Measurements from ENCODE around the gene MMP15.
"Not testable (repeated sequence)": the region's sequence is repeated elsewhere in the genome, so short reads cannot be mapped to it uniquely, and the experiment has no call there.

Gene MMP15

DNA sequence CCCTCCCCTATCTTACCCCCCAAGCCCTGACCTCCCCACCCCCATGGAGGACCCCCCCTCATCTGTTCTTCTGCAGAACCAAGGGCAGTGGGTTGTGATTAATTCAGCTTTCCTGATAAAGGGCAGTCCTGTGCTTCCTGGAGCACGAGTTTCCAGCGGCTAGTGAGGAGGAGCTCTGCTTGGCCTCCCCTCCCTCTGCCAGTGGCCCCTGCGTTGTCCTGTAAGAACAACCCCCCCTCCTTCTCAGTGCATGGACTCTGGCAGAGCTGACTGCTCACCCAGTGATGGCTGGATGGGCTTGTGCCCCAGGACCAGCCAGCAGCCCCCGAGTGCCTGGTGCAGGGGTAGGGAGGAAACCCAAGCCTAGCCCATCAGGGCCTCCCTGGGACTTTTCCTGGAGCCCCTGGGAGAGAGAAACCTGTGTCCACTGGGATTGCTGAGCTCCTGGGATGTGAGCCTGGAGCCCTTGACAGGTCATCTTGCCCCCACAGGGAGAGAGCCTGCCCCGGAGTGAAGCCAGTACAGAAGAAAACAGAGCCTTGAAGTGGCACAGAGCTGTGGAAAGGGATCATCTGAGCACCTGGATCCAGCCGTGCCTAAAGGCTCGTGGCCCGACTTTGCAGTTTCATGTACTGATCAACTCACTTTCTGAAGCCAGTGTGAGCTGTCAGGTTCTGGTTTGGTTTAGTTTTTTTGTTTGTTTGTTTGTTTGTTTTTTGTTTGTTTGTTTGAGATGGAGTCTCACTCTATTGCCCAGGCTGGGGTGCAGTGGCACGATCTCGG is 26.5 kb downstream of the MMP15 start:
- no peak for DNase-seq

DNA sequence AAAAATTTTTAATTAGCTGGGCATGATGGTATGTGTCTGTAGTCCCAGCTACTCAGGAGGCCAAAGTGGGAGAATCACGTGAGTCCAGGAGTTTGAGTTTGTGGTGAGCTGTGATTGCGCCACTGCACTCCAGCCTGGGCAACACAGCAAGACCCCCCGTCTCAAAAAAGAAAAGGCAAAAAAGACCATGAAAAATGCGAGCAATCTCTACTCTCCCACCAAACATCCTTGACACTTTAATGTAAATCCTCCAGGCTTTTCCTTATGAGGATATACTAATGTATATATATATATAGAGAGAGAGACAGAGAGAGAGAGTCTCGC is 28.1 kb downstream of the MMP15 start:
- DNase-seq = no peak

DNA sequence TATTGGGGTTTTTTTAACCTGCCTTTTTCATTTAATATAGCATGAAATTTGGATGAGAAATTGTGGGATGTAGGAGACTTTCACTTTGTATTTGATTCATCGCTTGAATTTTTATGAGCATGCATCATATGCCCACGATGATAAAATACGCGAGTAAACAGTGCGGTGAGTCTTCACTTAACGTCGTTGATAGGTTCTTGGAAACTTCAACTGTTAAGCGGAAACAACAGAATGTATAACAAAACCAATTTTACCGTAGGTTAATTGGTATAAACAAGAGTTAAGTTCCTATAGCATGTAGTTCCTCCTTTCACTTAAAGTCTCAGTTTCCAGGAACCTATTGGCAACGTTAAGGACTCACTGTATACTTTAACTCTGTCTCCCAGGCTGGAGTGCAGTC is 28.7 kb downstream of the MMP15 start:
- DNase-seq = no peak

DNA sequence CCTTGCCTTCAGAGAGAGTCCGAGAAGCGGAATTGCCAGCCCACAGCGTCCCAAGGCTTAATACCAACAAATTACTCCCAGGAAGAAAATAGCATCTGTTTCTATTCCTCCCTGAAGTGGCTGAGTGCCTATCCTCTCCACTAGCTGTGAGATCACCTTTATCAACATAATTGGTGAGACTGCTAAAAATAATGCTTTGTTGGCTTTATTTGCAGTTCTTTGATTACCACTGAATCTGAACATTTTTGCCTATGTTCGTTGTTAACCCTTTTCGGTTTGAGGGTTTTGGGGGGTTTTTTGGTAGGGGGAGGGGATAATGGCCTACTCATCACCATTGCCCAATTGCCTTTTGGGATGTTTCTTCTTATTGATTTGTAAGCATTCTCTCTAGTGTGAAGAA is 31.0 kb downstream of the MMP15 start:
- no peak for DNase-seq

DNA sequence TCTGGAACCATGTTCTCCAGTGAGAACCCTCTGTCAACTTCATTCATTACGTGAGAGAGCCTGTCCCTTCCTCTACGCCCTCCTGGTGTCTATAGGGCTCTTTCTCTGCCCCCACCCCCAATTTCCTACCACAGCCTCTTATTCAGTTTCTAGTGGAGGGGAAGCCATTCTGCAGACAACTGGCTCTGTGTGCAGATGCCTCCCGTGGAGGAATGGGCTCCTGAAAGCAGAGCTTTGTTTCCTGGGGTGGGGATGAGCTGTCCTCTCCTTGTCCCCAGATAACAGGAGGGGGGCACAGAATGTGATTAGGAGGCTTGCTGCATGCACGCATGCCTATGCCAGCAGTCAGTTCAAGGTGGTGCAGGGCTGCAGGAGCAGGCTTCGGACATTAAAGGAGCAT is 31.6 kb downstream of the MMP15 start:
- no peak for DNase-seq

DNA sequence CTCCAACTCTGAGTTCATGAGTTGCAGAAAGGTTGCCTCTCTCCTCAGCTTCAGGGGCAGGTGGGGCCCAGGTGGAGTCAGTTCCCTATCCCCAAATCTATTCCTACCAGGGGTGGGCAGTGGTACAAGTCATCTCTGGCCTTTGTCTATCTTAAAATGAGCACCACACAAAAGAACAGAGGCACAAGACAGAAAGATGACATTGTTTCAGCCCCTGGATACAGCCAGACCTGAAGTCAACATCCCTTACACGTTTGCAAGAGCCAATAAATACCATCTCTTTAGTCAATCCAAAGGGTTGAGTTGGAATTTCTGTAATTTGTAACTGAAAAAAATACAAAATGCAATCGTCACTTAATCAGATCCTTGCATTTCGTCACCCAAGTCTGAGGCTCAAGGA is 32.2 kb downstream of the MMP15 start:
- DNase-seq = no peak

DNA sequence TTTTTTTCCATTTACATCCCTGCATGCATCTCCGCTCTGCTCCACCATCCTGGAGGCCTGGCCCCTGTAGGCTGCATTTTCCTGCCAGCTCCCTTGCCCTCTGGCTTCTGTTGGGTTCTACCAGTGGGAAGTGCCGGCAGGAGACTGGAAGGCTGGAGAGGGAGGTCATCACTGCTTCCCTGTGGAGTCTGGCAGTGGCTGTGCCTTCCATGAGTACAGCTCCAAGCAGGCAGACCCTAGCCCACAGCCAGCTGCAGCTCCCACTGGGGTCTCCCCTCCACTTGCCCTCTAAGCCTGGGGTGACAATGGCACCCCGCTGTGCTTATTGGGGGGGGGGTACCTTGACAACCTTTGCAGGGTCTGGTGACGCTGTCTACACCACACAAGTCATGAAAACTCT is 37.3 kb downstream of the MMP15 start:
- no peak for DNase-seq

DNA sequence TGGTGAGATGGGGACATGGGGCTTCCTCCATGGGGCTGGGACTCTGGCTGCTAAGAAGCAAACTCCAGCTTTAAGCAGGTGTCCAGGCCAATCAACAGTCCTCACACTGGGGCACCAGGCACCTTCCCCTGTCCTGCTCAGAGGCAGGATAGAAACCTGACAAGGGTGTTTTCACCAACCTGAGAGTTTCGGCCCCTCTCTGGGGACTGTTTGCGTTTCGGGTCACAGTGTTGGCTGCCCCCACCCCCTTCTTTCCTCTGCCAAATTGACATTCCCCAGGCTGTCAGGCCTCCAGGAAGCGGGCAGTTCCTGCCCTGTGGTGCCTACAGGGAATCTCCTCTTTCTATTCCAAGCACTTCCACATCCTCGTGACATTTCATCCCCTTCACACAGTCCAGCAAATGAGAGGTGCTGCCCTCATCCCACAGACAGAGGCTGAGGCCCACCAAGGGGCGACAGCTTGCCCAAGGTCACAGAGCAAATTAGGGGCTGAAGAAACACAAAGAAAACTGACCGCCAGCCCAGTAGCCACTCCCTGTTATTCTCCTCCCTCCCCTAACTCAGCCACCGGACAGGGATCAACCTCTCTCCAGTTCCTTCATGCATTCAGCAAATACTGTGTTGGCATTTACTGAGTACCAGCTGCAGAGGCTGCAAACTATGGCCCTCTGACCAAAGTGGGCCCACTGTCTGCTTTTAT is 38.0 kb downstream of the MMP15 start:
- DNase-seq = no peak

DNA sequence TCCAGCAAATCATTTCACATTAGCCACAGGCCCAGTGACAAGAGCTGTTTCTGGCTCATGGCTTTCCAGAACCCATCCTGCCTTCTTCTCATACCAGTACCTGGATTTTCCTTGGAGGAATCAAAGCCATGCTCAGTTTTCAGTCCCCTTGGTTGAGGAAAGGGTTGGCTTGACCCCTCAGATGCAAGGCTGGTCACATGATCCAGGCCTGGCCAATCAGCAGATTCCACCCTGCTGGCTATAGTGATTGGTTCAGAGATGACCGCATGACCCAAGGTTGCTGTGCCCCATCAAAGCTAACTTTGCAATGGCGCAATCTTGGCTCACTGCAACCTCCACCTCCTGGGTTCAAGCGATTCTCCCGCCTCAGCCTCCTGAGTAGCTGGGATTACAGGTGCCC is 45.0 kb downstream of the MMP15 start:
- no peak for DNase-seq

DNA sequence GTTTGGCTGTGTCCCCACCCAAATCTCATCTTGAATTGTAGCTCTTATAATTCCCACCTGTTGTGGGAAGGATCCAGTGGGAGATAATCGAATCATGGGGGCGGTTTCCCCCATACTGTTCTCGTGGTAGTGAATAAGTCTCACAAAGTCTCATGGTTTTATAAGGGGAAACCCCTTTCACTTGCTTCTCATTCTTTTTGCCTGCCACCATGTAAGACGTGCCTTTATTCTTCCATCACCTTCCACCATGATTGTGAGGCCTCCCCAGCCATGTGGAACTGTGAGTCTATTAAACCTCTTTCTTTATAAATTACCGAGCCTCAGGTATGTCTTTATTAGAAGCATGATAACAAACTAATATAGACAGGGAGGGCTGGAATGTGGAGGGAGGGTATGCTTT is 46.6 kb downstream of the MMP15 start:
- DNase-seq = not testable (repeated sequence)

DNA sequence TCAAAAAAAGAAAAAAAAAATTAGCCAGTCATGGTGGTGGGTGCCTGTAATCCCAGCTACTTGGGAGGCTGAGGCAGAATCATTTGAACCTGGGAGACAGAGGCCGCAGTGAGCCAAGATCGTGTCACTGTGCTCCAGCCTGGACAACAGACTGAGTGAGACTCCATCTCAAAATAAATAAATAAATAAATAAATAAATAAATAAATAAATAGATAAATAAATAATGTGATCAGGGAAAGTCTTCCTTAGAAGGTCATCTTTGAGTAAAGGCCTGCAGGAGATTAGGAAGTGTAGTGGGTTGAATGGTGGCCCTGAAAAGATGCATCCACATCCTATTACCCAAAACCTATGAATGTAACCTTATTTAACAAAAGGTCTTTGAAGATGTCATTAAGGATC is 47.5 kb downstream of the MMP15 start:
- DNase-seq = not testable (repeated sequence)

DNA sequence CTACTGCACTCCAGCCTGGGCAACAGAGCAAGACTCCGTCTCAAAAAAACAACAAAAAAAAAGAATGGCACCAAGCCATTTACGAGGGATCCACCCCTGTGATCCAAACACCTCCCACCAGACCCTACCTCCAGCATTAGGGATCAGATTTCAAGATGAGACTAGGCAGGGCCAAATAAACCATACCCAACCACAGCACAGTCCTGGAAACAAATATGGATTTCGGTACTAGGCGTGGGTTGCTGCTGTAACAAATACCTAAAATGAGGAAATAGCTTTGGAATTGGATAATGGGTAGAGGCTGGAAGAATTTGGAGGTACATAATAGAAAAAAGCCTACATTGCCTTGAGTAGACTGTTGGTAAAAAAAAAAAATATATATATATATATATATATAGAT is 49.1 kb downstream of the MMP15 start:
- no peak for DNase-seq

DNA sequence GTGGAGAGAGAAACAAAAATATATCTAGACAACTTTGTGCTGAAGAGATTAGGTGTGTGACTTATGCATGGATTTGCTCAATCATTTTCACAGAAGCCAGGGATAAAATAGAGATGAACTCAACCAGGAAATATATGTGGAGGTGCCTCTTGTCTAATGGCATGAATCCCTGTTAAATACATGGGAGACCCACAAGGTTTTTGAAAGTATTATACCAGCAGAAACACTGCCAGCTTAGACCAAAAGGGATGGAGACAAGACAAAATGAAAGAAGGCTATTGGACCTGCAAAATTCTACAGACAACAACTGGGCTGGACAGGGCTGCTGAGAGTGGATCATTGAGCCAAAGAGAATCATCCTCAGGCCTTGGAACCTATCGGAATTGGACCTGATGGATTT is 51.0 kb downstream of the MMP15 start:
- DNase-seq = no peak

DNA sequence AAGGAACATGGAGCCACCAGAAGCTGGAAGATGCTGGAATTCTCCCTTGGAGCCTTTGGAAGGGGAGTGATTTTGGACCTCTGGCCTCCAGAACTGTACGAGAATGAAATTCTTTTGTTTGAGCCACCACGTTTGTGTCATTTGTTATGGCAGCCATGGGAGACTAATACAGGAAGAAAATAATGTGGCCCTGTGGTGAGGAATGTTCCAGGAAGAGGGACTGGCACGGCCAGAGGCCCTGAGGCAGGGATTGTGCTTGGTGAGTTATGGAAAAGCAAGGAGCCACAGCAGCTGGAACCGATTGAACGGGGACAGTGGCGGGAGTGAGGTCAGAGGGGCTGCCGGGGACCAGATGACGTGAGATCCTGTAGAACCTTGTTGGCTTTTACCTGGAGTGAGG is 52.2 kb downstream of the MMP15 start:
- DNase-seq = no peak

DNA sequence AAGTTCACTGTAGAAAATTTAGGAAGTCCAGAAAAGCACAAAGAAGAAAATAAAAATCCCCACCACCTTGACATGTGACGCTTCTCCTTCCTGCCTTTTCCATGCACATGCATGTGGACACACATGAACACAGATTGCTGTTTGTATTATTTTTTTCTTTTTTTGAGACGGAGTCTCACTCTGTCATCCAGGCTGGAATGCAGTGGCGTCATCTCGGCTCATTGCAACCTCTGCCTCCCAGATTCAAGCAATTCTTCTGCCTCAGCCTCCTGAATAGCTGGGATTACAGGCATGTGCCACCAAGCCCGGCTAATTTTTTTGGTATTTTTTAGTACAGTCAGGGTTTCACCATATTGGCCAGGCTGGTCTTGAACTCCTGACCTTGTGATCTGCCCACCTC is 55.1 kb downstream of the MMP15 start:
- not testable (repeated sequence) for DNase-seq

DNA sequence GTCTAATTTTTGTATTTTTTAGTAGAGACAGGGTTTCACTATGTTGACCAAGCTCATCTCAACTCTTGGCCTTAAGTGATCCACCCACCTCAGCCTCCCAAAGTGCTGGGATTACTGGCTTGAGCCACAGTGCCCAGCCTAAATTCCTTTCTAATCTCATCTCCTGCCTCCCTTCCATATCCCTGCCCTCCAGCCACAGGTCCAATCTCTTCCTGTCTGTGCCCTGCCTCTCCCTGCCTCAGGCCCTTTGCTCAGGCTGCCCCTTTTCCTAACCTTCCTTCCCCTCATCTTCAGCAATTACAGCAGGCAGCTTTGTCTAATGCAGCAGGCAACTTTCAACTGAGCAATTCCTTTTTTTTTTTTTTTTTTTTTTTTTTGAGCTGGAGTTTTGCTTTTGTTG is 56.8 kb downstream of the MMP15 start:
- DNase-seq = no peak

DNA sequence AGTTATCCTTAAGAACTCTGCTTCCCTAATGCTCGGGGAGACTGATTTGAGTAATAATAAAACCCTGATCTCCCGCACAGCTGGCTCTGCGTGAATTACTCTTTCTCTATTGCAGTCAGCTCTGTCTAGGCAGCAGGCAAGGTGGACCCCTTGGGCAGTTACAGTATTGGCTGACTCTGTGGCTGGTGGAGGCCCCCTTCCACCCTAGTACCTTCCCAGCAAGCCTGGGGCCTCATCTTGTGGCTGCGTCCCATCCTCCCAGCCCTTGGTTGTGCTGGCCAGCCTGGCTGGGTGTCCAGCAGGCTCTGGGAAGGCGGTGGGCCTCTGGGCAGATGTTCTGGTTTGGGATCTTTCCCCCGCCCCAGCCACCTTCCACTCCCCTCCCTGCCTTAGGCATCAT is 59.1 kb downstream of the MMP15 start:
- no peak for DNase-seq

DNA sequence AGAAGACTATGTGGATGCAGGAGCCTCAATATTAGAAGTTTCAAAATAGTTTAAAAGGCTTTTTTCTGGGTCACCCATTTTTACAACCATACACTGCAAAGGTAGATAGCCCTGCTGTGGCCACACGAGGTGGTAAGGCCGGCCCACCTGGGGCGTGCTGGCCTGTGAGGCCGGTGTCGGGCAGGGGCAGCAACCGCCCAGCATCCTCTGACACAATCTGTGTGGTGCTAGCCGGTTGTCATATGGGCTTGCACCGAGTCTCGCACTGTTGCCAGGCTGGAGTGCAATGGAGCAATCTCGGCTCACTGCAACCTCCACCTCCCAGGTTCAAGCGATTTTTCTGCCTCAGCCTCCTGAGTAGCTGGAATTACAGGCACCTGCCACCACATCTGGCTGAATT is 59.6 kb downstream of the MMP15 start:
- no peak for DNase-seq

DNA sequence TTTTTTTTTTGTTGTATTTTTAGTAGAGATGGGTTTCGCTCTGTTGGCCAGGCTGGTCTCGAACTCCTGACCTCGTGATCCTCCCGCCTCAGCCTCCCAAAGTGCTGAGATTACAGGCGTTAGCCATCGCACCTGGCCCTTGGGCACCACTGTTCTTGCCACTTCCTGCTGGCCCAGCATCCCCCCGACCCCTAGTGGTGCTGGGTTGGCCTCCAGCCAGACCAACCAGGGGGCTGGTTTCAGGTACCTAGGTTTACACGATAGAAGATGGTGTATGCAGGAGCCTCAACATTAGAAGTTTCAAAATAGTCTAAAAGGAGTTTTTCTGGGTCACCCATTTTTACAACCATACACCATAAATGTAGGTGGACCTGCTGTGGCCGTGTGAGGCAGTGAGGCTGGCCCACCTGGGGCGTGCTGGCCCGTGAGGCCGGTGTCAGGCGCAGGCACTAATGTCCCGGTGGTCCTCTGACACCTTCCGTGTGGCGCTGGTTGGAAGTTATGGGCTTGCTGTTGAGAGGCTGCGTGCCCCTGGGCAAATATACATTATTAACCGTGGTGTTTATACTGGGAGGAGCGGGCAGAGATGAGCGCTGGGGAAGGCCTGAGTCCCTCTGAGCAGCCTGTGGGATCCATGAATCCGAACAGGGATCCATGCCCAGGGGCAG is 60.2 kb downstream of the MMP15 start:
- DNase-seq = no peak

DNA sequence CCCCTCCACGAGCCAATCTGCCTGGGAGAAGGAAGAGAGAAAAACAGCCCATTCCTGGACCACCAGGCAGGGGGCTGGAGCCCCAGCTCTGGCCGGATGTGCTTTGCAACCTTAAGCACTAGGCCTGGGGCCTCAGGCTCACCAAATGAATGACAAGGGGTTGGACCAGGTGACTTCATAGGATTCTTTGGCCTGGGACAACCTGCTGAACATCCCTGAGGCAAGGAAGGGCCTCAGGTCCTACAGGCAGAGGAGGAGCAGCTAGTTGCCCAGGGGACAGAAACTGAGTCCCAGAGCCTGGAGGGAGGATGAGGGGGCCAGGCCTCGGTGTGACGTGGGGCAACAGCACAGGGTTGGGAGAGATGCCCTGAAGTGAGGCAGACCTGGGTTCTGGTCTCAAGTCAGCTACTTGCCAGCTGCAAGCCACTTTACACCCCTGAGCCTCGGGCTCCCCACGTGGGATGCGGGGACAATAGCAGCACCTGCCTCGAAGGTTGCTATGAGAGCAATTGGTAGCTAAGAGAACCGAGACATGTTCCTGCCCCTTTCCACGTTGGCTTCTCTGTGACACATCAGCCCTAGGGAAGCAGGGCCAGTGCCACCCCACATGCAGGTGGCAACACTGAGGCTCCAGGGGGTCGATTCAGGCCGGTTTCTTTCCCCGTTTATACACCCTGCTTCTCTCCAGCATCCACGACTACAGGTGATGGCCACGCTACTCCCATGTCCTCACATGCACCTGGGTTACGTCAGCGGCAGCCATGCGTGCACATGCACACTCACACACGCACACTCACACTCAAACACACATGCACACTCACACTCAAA is 61.0 kb downstream of the MMP15 start:
- DNase-seq = no peak

DNA sequence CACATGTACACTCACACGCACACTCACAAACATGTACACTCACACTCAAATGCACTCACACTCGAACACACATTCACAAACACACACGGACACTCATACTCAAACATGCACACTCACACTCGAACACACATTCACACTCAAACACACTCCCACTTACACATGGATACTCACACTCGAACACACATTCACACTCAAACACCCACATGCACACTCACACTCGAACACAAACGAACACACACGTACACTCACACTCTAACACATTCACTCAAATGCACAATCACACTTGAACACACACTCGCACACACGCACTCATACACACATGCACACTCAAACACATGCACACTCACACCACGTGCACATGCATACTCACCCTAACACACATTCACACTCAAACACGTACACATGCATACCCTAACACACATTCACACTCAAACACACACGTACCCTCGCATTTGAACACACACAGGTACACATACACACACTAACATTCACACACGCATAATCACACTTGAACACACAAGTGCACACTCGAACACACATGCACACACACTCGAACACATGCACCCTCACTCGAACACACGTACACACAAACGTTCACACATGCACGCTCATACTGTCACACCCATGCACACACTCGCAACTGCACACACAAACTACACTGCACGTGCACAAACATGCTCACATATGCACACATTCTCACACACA is 61.8 kb downstream of the MMP15 start:
- no peak for DNase-seq

DNA sequence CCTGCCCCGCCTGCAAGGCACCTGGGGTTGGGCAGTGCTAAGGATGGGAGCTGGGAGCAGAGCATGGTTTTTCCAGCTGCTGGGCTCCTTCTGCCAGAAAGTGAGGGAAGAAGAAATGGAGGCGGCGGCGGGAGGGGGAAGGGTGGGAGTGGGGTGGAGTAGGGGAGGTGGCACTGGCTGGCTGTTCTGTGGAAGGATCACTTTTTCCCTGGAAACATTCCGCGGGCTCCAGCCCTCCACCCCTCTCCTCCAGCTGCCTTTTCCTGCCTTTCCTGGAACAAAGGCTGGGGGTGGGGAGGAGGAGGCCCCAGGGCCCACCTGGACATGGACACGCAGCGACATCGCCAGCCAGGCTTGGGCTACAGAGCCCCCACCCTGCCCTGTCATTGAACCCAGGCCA is 62.5 kb downstream of the MMP15 start:
- DNase-seq = no peak

DNA sequence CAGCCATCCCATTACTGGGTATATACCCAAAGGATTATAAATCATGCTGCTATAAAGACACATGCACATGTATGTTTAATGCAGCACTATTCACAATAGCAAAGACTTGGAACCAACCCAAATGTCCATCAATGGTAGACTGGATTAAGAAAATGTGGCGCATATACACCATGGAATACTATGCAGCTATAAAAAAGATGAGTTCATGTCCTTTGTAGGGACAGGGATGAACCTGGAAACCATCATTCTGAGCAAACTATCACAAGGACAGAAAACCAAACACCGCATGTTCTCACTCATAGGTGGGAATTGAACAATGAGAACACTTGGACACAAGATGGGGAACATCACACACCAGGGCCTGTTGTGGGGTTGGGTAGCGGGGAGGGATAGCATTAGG is 64.8 kb downstream of the MMP15 start:
- not testable (repeated sequence) for DNase-seq

Data from Kasumi-1 (cell line).